Measurements from ENCODE around the gene TIFAB. TPM values are rescaled to one million over a fixed set of nuclear protein-coding genes. Genes with fewer than 3 reads are reported as not detected.
A peak's percentile ranks its signal among the peaks of the same experiment; 100 is the strongest.

TIFAB gene
- total RNA-seq, 4 donors from 2014 or later = 0.08 TPM; not detected in 3

DNA sequence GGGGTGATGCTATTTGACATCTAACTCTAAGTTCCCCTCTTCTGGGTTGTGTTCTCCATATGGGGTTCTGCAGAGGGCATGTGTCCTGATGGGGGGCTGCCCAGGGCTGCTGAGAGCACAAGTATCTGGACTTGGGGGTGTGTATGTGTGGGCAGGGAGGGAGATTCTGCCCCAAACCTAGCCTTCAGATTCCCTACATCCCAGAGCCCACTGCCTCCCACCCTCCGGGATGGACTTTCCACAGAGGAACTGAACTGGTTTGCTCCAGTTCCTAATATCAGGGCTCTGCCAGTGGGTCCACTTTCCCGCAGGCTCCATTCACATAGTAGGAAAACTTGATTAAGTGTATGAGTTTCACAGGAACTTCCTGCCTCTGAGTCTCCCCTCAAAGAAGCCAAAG, 16.4 kb upstream of the TIFAB start:
- peak in 1 of 2 donors; percentile 21 for DNase-seq (ENCODE audit: low spot score in 2 of 2)
- no peaks in the 10 kb centered on the region for H3K9me3 ChIP-seq
- H3K4me3 ChIP-seq = no peak overlapping the region
- WGBS = 89% methylated on average over 2 of the region's 2 CpGs
- no peaks in the 10 kb centered on the region for H3K36me3 ChIP-seq
- H3K27ac ChIP-seq = no peak overlapping the region
- H3K4me1 ChIP-seq = peaks cover 6% of the 10 kb centered on the region
- TF ChIP-seq POLR2A (IDR thresholded peaks at IDR 0.05) = no peak
- TF ChIP-seq, protein P1, sequence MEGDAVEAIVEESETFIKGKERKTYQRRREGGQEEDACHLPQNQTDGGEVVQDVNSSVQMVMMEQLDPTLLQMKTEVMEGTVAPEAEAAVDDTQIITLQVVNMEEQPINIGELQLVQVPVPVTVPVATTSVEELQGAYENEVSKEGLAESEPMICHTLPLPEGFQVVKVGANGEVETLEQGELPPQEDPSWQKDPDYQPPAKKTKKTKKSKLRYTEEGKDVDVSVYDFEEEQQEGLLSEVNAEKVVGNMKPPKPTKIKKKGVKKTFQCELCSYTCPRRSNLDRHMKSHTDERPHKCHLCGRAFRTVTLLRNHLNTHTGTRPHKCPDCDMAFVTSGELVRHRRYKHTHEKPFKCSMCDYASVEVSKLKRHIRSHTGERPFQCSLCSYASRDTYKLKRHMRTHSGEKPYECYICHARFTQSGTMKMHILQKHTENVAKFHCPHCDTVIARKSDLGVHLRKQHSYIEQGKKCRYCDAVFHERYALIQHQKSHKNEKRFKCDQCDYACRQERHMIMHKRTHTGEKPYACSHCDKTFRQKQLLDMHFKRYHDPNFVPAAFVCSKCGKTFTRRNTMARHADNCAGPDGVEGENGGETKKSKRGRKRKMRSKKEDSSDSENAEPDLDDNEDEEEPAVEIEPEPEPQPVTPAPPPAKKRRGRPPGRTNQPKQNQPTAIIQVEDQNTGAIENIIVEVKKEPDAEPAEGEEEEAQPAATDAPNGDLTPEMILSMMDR (IDR thresholded peaks at IDR 0.05) = no peak
- no peak for TF ChIP-seq EP300 (IDR thresholded peaks at IDR 0.05)
- TF ChIP-seq POLR2AphosphoS5 (IDR thresholded peaks at IDR 0.05) = no peak
- peaks cover 31% of the 10 kb centered on the region for H3K27me3 ChIP-seq

DNA sequence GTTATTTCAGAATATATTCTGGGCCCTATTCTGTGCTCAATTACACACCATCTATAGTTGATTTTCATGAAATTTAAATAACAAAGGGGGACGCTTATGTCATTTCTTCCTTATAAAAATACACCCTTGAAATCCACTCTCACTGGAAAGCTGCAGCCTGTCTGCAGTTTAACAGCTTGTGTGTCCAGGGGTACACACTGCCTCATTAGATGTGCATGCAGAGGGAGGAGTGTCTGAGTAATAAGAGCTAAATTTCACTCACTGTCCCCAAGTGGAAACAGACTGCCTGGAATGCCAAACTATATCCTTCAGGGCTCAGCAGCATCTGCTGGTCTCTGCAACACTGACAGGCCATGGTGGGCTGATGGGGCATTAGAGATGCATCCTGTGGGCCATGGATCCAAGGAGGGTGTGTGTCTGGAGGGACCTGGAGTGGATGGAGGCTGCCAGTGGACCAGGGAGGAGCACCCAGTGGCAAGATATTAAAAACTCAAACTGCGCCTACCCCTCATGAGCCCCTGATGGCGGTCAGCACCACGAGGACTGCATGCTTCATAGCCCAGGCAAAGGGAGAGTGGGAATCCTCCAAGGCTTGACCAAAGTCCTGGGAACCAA, 15.8 kb upstream of the TIFAB start:
- WGBS = 94% methylated on average over 4 of the region's 4 CpGs
- no peak overlapping the region for H3K27ac ChIP-seq
- peak; percentile 43 to 46 for DNase-seq (ENCODE audit: low spot score in 2 of 2)
- peaks cover 6% of the 10 kb centered on the region for H3K4me1 ChIP-seq
- peaks cover 30% of the 10 kb centered on the region for H3K27me3 ChIP-seq
- H3K36me3 ChIP-seq = no peaks in the 10 kb centered on the region
- TF ChIP-seq POLR2A (IDR thresholded peaks at IDR 0.05) = no peak
- no peaks in the 10 kb centered on the region for H3K9me3 ChIP-seq
- no peak overlapping the region for H3K4me3 ChIP-seq

DNA sequence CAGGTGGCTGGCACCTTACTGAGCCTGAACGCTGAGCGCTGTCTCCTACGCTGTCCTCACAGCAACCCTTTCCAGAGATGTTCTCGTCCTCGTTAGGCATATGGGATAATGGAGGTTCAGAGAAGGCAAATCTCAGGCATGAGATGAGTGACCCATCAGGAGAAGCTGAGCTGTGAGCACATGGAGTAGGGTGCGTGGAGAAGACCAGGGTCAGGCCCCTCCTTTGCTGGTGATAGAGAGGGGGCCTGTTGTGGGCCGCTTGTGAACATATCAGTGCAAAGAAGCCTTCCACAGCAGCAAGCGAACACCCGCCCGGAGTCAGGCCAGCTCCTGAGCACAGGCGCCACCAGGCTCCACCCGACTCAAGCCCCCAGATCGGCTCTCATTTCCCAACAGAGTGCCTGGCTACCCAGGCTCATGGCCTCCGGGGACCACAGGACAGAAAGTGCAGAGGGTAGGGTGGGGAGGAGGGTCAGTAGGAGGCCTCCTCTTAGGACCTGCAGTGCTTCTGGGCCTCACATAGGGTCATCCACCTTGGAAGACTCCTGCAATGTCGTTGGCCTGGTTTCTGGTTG, 15.0 kb upstream of the TIFAB start:
- DNase-seq (ENCODE audit: low spot score in 2 of 2) = peak; percentile 35 to 48
- Histone ChIP-seq H3K27me3 (peaks cover 30% of the 10 kb centered on the region), H3K4me1 (peaks cover 8% of the 10 kb centered on the region), H3K9me3 (no peaks in the 10 kb centered on the region), H3K4me3 (no peak overlapping the region), H3K27ac (no peak overlapping the region), H3K36me3 (no peaks in the 10 kb centered on the region)
- no peak for TF ChIP-seq POLR2A (IDR thresholded peaks at IDR 0.05)
- no peak for TF ChIP-seq EP300 (IDR thresholded peaks at IDR 0.05)
- no peak for TF ChIP-seq POLR2AphosphoS5 (IDR thresholded peaks at IDR 0.05)
- TF ChIP-seq, protein P1 (IDR thresholded peaks at IDR 0.05) = no peak
- WGBS = 94% methylated on average over 15 of the region's 15 CpGs

DNA sequence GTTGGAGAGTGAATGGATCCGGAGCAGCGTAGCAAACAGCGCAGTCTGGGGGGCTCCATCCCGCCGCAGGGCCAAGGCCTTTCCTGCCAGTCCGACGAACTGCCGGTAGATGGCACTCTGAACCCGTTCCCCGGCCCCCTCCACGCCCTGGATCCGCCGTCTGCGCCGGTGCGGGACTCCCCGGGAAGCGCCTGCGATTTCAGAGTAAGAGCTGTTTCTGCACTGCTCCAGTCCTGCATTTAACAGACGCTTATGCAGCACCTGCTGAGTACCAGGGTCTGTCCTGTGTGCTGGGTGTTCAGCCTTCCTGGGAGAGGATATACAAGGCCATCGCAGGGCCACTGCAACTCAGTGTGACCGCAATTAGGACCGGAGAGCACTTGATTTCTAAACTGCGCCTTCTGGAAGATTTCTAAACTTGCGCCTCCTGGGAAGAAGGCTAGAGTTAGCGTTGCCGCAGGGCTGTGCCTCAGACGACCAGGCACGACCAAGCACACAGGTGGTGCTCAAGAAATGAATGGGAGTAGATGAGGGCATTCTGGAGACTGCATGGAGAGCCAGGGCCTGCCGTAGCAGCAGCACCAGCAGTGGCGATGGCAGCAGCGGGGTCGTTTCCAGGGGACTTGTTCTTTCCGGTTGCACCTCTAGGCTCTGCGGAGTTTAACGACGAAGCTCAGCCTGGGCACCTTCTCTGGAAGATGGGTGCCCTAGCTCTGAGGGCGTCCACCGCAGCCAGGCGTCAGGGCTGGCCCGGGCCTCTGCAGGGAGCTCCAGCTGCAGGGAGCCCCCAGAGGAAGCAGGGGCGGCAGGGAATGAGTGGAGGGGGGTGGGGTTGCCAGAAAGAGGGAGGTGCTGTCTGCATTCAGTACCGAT, 14.3 kb upstream of the TIFAB start:
- DNase-seq (ENCODE audit: low spot score in 2 of 2) = peak; percentile 83 to 88
- Histone ChIP-seq H3K27me3 (peaks cover 30% of the 10 kb centered on the region), H3K4me3 (peak overlapping the region; percentile 11), H3K27ac (no peak overlapping the region), H3K9me3 (no peaks in the 10 kb centered on the region), H3K4me1 (peaks cover 12% of the 10 kb centered on the region), H3K36me3 (no peaks in the 10 kb centered on the region)
- TF ChIP-seq, protein P1 (IDR thresholded peaks at IDR 0.05) = peak; percentile 70 to 86
- TF ChIP-seq EP300 (IDR thresholded peaks at IDR 0.05) = no peak
- 20% methylated on average over 27 of the region's 43 CpGs for WGBS

DNA sequence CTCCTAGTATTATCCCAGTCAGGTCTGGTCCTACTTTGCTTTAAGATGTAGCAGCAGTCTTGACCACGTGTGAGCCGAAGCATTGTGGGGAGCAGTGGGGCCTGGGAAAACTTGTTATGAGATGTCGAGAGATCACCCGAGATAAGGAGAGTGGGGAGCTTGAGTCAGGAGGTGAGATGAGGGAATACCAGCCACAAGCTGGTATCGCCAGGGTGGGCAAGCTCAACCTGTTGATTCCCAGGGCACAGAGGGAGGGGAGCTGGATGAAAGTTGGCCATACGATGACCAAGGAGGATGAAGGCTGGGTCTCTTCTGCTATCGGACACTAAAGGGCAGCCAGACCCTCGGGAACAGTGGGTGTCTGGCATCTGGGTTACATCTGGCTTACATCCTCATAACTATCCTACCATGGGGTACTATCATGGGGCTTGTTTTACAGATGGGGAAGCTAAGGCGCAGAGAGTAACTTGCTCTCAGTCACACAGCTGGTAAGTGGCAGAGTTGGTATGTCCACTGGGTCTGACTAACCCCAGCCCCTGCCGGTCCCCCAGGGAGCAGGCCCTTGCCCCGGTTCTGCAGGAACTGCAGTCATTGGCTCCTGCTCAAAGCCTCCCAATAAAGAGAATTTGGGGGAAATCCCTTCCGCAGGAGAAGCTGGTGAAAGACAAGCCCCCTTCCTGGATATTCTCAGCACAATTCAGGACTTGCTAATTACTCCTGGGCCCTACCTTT, 13.4 kb upstream of the TIFAB start:
- H3K27me3 ChIP-seq = peaks cover 30% of the 10 kb centered on the region

More for the DNA sequence above, 13.4 kb upstream of the TIFAB start:
- no peaks in the 10 kb centered on the region for H3K9me3 ChIP-seq
- TF ChIP-seq POLR2AphosphoS5 (IDR thresholded peaks at IDR 0.05) (no peak), EP300 (IDR thresholded peaks at IDR 0.05) (no peak), POLR2A (IDR thresholded peaks at IDR 0.05) (no peak)
- TF ChIP-seq, protein P1 (IDR thresholded peaks at IDR 0.05) = no peak
- H3K4me1 ChIP-seq = peaks cover 12% of the 10 kb centered on the region
- peak; percentile 41 to 53 for DNase-seq (ENCODE audit: low spot score in 2 of 2)
- H3K36me3 ChIP-seq = no peaks in the 10 kb centered on the region
- no peak overlapping the region for H3K4me3 ChIP-seq
- 74% methylated on average over 10 of the region's 12 CpGs for WGBS
- H3K27ac ChIP-seq = no peak overlapping the region

Measured in suprapubic skin (tissue), 4 donors.